ENCODE data around the gene CNDP1.

CNDP1 gene

DNA sequence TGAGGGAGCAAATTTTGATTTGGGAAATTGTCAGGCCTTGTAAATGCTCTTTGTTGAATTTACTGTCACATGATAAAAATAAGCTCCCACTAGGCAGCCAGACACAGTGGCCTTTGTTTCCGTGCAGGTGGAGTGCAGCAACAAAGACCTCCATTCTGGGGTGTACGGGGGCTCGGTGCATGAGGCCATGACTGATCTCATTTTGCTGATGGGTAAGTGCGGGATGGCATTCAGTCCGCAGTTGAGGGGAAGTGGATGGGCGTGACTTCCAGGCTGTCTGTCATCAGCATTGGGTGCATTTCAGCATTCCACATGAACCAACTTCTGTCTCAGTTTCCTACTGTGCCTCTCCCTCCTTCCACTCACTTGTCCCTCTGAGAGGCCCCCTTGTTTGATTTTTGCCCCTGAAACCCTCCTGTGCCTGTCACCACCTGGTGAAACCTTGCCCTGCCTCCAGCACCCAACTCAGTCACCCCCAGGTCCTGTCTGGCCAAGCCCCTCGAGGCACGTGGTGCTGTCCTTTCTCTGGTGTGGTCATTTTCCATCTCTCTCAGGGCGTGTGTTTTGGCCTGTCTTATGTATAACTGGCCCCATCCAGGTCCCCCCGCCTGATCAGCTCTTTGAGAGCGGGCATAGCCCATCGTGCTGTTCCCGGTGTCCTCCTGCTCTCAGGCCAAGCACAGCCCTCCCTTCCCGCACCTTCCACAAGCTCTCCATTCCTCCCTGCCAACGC, 21.8 kb upstream of the CNDP1 start:
- TF ChIP-seq POLR2AphosphoS5 (IDR thresholded peaks at IDR 0.05; ENCODE audit: low read depth, low read length): no peak
- DNase-seq (ENCODE audit: insufficient read length, low spot score) (no peak), FAIRE-seq (no peak)

GRCh38 chr18:74513149-74513882, 21.0 kb upstream of the CNDP1 start:
- FAIRE-seq: no peak
- TF ChIP-seq PAX5 (IDR thresholded peaks at IDR 0.05; ENCODE audit: insufficient read depth, low read length, severe bottlenecking) (no peak), POU2F2 (IDR thresholded peaks at IDR 0.05; ENCODE audit: low read depth, low read length) (no peak), POLR2AphosphoS5 (IDR thresholded peaks at IDR 0.05; ENCODE audit: low read depth, low read length) (no peak), SPI1 (IDR thresholded peaks at IDR 0.05; ENCODE audit: low read depth, low read length) (no peak), TAF1 (IDR thresholded peaks at IDR 0.05; ENCODE audit: low read depth, low read length) (no peak), POLR2A (IDR thresholded peaks at IDR 0.05; ENCODE audit: low read depth, low read length) (no peak)

DNA sequence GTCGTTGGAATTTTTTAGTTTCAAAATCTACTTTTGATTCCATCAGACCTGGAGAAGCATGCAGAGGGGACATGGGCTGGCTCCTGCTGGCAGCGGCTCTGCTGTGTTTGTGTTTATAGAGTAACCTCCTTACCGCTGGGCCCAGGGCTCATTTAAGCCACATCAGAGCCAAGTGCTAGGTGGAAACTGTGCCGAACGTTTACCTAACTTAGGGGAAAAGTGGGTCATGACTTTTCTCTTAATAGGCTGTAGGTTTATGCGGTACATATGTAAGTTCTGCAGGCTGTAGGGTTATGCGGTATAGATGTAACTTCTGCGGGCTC, 20.5 kb upstream of the CNDP1 start:
- TF ChIP-seq POLR2AphosphoS5 (IDR thresholded peaks at IDR 0.05; ENCODE audit: low read depth, low read length) (no peak), POLR2A (IDR thresholded peaks at IDR 0.05; ENCODE audit: low read depth, low read length) (no peak), PAX5 (IDR thresholded peaks at IDR 0.05; ENCODE audit: insufficient read depth, low read length, severe bottlenecking) (no peak), TAF1 (IDR thresholded peaks at IDR 0.05; ENCODE audit: low read depth, low read length) (no peak), POU2F2 (IDR thresholded peaks at IDR 0.05; ENCODE audit: low read depth, low read length) (no peak), SPI1 (IDR thresholded peaks at IDR 0.05; ENCODE audit: low read depth, low read length) (no peak)
- FAIRE-seq (no peak), DNase-seq (ENCODE audit: insufficient read length, low spot score) (no peak)

More at GRCh38 chr18:74513149-74513882, 21.0 kb upstream of the CNDP1 start:
- DNase-seq (ENCODE audit: insufficient read length, low spot score): no peak

GRCh38 chr18:74514860-74515495, 19.3 kb upstream of the CNDP1 start:
- FAIRE-seq (no peak), DNase-seq (ENCODE audit: insufficient read length, low spot score) (no peak)
- TF ChIP-seq POU2F2 (IDR thresholded peaks at IDR 0.05; ENCODE audit: low read depth, low read length) (no peak), POLR2AphosphoS5 (IDR thresholded peaks at IDR 0.05; ENCODE audit: low read depth, low read length) (no peak), POLR2A (IDR thresholded peaks at IDR 0.05; ENCODE audit: low read depth, low read length) (no peak), TAF1 (IDR thresholded peaks at IDR 0.05; ENCODE audit: low read depth, low read length) (no peak), PAX5 (IDR thresholded peaks at IDR 0.05; ENCODE audit: insufficient read depth, low read length, severe bottlenecking) (no peak), SPI1 (IDR thresholded peaks at IDR 0.05; ENCODE audit: low read depth, low read length) (no peak)

DNA sequence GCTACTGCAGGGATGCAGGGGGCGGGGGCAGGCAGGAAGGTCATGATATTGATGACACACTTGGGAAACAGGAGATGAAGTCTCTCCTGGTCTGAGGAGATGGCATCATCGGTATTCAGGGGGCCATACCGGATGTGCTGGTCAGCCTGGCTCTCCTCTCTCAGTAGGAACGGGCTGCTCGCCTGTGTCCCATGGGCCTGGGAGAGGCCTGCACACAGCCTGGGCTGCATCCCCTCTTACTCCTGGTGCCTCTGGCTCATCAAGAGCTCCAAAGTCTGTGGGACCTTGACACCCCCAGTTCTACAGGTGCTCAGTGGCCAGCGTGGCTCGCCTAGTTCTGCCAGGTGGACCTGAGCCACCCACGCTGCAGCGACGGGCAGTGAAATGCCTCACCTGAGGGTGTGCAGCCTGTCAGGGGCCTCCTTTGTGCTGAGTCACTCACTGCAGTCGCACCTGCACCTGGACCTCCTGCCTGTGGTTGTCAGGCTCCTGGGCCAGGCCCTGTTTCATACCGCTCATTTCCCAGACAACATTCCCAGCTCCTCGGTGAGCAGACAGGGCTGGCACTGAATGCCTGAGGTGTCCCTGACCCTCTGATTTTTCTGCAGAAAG, 18.6 kb upstream of the CNDP1 start:
- TF ChIP-seq SPI1 (IDR thresholded peaks at IDR 0.05; ENCODE audit: low read depth, low read length) (no peak), PAX5 (IDR thresholded peaks at IDR 0.05; ENCODE audit: insufficient read depth, low read length, severe bottlenecking) (no peak), POLR2AphosphoS5 (IDR thresholded peaks at IDR 0.05; ENCODE audit: low read depth, low read length) (no peak), POU2F2 (IDR thresholded peaks at IDR 0.05; ENCODE audit: low read depth, low read length) (no peak), POLR2A (IDR thresholded peaks at IDR 0.05; ENCODE audit: low read depth, low read length) (no peak), TAF1 (IDR thresholded peaks at IDR 0.05; ENCODE audit: low read depth, low read length) (no peak)
- DNase-seq (ENCODE audit: insufficient read length, low spot score): no peak
- FAIRE-seq: no peak

DNA sequence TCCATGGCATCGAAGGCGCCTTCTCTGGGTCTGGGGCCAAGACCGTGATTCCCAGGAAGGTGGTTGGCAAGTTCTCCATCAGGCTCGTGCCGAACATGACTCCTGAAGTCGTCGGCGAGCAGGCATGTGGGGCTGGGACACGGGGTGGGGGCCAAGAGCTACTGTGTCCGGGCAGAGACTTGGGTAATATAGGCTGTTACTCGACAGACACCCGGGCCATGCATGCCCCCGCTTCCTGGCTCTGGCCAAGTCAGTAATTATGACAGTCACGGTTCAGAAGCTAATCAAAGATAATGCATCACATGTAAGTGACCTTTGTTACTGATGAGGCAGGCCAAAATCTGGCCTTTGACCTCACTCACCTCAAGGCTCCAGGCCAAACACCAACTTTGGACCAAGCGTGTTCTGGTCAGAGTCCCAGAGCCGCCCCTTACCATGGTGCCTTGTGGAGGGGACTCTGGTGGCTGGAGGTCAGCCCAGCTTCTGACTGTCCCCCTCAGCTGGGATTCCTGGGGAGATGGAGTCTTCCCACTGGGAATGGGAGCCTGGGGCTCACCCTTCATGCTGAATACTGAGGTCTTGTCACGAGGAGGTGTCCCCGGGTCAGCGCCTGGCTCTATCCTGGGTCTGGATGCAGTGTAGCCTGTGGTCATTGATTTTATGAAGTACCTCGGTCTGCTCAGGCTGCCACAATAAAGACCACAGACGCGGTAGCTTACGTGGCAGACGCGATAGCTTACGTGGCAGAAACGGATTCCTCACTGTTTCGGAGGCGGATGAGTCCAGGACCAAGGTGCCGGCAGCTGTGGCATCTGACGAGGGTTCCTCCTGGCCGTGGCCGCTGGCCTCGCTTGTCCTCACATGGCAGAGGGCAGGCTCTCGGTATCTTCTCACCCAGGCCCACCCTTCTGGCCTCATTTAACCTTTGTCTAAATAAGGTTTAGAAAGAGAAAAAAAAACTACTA, 17.7 kb upstream of the CNDP1 start:
- DNase-seq (ENCODE audit: insufficient read length, low spot score) (no peak), FAIRE-seq (no peak)
- TF ChIP-seq POLR2A (IDR thresholded peaks at IDR 0.05; ENCODE audit: low read depth, low read length): no peak
- TF ChIP-seq TAF1 (IDR thresholded peaks at IDR 0.05; ENCODE audit: low read depth, low read length): no peak
- TF ChIP-seq POLR2AphosphoS5 (IDR thresholded peaks at IDR 0.05; ENCODE audit: low read depth, low read length): no peak
- no peak for TF ChIP-seq SPI1 (IDR thresholded peaks at IDR 0.05; ENCODE audit: low read depth, low read length)

DNA sequence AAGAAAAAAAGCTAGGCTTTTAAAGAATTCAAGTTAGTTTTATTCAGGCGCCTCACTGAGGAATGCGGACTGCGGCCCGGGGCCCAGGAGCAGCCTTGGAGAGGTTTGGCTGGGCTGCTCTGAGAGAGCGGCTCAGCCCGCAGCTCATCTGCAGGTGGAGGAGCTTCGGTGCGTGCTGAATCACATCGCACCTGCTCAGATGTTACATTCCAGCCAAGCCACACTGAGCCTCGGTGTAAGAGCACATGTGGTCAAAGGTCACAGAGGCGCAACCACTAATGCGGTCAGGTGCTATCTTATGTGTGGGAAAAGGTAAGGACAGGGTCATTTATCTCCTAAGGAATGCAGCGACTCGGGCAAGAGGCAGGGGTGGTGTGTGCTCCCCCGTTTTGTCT, 17.1 kb upstream of the CNDP1 start:
- TF ChIP-seq PAX5 (IDR thresholded peaks at IDR 0.05; ENCODE audit: insufficient read depth, low read length, severe bottlenecking) (no peak), POU2F2 (IDR thresholded peaks at IDR 0.05; ENCODE audit: low read depth, low read length) (no peak), POLR2A (IDR thresholded peaks at IDR 0.05; ENCODE audit: low read depth, low read length) (no peak), POLR2AphosphoS5 (IDR thresholded peaks at IDR 0.05; ENCODE audit: low read depth, low read length) (no peak), SPI1 (IDR thresholded peaks at IDR 0.05; ENCODE audit: low read depth, low read length) (no peak), TAF1 (IDR thresholded peaks at IDR 0.05; ENCODE audit: low read depth, low read length) (no peak)
- DNase-seq (ENCODE audit: insufficient read length, low spot score) (no peak), FAIRE-seq (no peak)

DNA sequence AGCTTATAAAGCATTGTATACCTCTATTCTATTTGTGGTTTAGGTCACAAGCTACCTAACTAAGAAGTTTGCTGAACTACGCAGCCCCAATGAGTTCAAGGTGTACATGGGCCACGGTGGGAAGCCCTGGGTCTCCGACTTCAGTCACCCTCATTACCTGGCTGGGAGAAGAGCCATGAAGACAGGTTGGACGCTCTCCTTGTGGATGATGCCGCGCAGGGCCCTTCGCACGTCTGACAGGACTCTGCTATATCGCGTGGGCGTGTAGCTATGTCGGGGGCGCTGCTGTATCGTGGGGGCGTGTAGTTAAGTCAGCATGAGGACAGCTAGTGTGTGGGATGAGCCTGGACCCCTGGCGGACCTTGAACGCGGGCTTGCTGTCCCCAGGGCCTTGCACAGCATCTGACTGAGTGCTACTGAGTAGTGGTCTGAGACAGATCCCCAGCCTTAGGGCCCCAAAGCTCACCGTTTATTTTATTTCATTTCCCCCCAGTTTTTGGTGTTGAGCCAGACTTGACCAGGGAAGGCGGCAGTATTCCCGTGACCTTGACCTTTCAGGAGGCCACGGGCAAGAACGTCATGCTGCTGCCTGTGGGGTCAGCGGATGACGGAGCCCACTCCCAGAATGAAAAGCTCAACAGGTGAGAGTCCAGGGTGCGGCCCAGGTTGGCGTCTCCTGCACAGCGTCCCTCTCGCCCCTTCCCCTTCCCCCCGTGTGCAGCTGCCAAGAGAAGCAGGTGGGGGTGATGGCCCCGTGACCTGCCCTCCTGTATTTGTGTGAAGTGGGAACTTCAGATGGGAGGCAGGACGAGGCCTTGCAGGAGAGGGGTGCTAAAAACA, 15.6 kb upstream of the CNDP1 start:
- DNase-seq (ENCODE audit: insufficient read length, low spot score): no peak
- no peak for FAIRE-seq
- TF ChIP-seq PAX5 (IDR thresholded peaks at IDR 0.05; ENCODE audit: insufficient read depth, low read length, severe bottlenecking): no peak
- no peak for TF ChIP-seq SPI1 (IDR thresholded peaks at IDR 0.05; ENCODE audit: low read depth, low read length)
- TF ChIP-seq POU2F2 (IDR thresholded peaks at IDR 0.05; ENCODE audit: low read depth, low read length): no peak
- TF ChIP-seq TAF1 (IDR thresholded peaks at IDR 0.05; ENCODE audit: low read depth, low read length): no peak
- no peak for TF ChIP-seq POLR2A (IDR thresholded peaks at IDR 0.05; ENCODE audit: low read depth, low read length)
- no peak for TF ChIP-seq POLR2AphosphoS5 (IDR thresholded peaks at IDR 0.05; ENCODE audit: low read depth, low read length)
